Measurements from ENCODE around the gene MPP2.

MPP2 gene

DNA sequence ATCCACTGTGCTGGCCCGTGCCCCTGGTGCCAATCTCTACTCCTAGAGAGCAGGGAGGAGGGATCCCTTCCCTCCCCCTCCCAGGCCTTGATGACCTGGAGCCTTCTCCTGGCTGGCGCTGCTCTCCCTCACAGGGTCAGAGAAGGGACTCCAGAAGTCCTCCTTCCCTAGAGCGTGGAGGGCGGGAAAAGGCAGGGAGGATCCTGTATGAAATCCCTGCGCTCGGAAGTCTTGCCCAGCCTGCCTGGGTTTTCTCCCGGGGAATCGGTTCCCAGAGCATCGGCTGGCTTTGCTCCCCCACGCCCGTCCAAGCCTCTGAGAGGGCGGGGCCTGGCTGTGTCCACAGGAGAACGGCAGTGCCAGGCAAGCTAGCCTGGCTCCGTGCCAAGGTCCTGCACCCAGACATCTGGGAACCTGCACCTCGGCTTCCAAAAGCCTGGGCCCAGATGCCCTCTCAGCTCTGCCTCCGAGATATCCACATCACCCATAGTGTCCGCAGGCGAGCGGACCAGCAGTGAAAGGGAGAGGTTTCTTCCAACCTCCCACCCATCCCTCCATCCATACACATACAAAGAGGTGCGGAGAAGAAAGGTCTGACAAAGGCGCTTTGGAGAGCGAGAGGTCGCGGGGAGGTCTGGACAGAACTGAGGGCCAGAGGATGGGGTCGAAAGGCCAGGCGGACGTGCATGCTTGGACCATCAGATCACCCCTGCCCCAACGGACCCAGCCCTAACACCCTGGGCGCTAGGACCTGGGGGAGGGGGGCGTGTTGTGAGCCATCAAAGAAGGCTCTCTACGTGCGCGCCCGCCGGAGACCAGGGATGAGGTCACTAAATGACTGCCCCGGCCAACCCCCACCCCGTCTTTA is 1.1 kb downstream of the MPP2 start:
- Histone ChIP-seq H2AFZ (ENCODE audit: low read depth, low read length, severe bottlenecking) (no peak overlapping the region), H4K20me1 (ENCODE audit: low read depth, low read length) (no peaks in the 10 kb centered on the region), H3K9me2 (replicated peaks; ENCODE audit: insufficient read depth, low read length) (no peaks in the 10 kb centered on the region), H3K9ac (ENCODE audit: low read length) (no peak overlapping the region), H3K9me3 (ENCODE audit: insufficient read depth, low read length) (no peaks in the 10 kb centered on the region), H3K27ac (ENCODE audit: low read depth, low read length) (no peak overlapping the region), H3K79me2 (ENCODE audit: insufficient read depth, low read length) (no peaks in the 10 kb centered on the region), H3K27me3 (ENCODE audit: low read length) (no peaks in the 10 kb centered on the region), H3K4me3 (ENCODE audit: insufficient read depth, low read length, poor library complexity, severe bottlenecking) (no peak overlapping the region), H3F3A (ENCODE audit: insufficient read depth) (no peaks in the 10 kb centered on the region), H3K36me3 (ENCODE audit: low read length) (no peaks in the 10 kb centered on the region), H3K4me2 (ENCODE audit: low read depth, low read length, poor library complexity, severe bottlenecking) (no peak overlapping the region)
- TF ChIP-seq CTCF (IDR thresholded peaks at IDR 0.05; ENCODE audit: insufficient read depth, low read length, poor library complexity, severe bottlenecking) (no peak), EZH2phosphoT487 (conservative IDR thresholded peaks at IDR 0.05; ENCODE audit: low read length) (no peak)

- TF ChIP-seq CTCF (IDR thresholded peaks at IDR 0.05; ENCODE audit: insufficient read depth, low read length, poor library complexity, severe bottlenecking) (no peak), EZH2phosphoT487 (conservative IDR thresholded peaks at IDR 0.05; ENCODE audit: low read length) (no peak)
- H3K27me3 ChIP-seq (ENCODE audit: low read length): no peaks in the 10 kb centered on the region
- no peaks in the 10 kb centered on the region for H3F3A ChIP-seq (ENCODE audit: insufficient read depth)
- H3K27ac ChIP-seq (ENCODE audit: low read depth, low read length): no peak overlapping the region
- no peak overlapping the region for H3K4me2 ChIP-seq (ENCODE audit: low read depth, low read length, poor library complexity, severe bottlenecking)
- no peak overlapping the region for H3K9ac ChIP-seq (ENCODE audit: low read length)
- H3K9me2 ChIP-seq (replicated peaks; ENCODE audit: insufficient read depth, low read length): no peaks in the 10 kb centered on the region
- H2AFZ ChIP-seq (ENCODE audit: low read depth, low read length, severe bottlenecking): no peak overlapping the region
- H3K4me3 ChIP-seq (ENCODE audit: insufficient read depth, low read length, poor library complexity, severe bottlenecking): no peak overlapping the region
- H4K20me1 ChIP-seq (ENCODE audit: low read depth, low read length): no peaks in the 10 kb centered on the region
- H3K79me2 ChIP-seq (ENCODE audit: insufficient read depth, low read length): no peaks in the 10 kb centered on the region
- H3K36me3 ChIP-seq (ENCODE audit: low read length): no peaks in the 10 kb centered on the region
- H3K9me3 ChIP-seq (ENCODE audit: insufficient read depth, low read length): no peaks in the 10 kb centered on the region
These were observed 1.8 kb downstream of the MPP2 start for GRCh38 chr17:43905400-43905984.

- Histone ChIP-seq H3K9ac (ENCODE audit: low read length) (no peak overlapping the region), H3K27me3 (ENCODE audit: low read length) (no peaks in the 10 kb centered on the region)
- TF ChIP-seq EZH2phosphoT487 (conservative IDR thresholded peaks at IDR 0.05; ENCODE audit: low read length): no peak
- no peak for TF ChIP-seq CTCF (IDR thresholded peaks at IDR 0.05; ENCODE audit: insufficient read depth, low read length, poor library complexity, severe bottlenecking)
These were observed 5.3 kb downstream of the MPP2 start for GRCh38 chr17:43901861-43902589.

More at GRCh38 chr17:43901861-43902589, 5.3 kb downstream of the MPP2 start:
- no peak overlapping the region for H3K4me2 ChIP-seq (ENCODE audit: low read depth, low read length, poor library complexity, severe bottlenecking)
- no peak overlapping the region for H3K27ac ChIP-seq (ENCODE audit: low read depth, low read length)
- no peaks in the 10 kb centered on the region for H3K9me2 ChIP-seq (replicated peaks; ENCODE audit: insufficient read depth, low read length)
- no peak overlapping the region for H3K4me3 ChIP-seq (ENCODE audit: insufficient read depth, low read length, poor library complexity, severe bottlenecking)
- H3K79me2 ChIP-seq (ENCODE audit: insufficient read depth, low read length): no peaks in the 10 kb centered on the region
- H2AFZ ChIP-seq (ENCODE audit: low read depth, low read length, severe bottlenecking): no peak overlapping the region
- H3K36me3 ChIP-seq (ENCODE audit: low read length): no peaks in the 10 kb centered on the region
- H3F3A ChIP-seq (ENCODE audit: insufficient read depth): no peaks in the 10 kb centered on the region
- H4K20me1 ChIP-seq (ENCODE audit: low read depth, low read length): no peaks in the 10 kb centered on the region
- no peaks in the 10 kb centered on the region for H3K9me3 ChIP-seq (ENCODE audit: insufficient read depth, low read length)
